ENCODE measurements around the gene FAT1. TPM values are rescaled to one million over a fixed set of nuclear protein-coding genes. Genes with fewer than 3 reads are reported as not detected.

FAT1 gene
- total RNA-seq, 1 experiment from 2014 or later, result 197 TPM

DNA sequence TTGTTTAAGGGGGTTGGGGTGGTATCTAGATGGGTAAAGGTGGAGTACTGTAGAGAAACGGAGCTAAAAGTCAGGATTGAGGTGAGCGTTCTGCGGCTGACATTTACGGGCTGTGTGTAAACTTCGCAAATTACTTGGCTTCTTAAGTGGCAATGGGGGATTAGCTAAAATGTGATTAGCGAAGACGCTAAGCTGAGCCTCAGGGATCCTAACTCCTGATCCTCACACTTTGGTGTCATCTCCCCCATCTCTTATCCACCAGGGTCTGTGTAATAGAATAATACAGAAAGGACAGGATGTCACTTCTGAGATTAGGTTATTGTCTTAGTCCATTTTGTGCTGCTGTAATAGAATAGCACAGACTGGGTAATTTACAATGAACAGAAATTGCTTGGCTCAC, 10.6 kb upstream of the FAT1 start:
- H3K27me3 Mint-ChIP-seq (ENCODE audit: unreplicated experiment), result no peaks in the 10 kb centered on the region
- H3K4me1 Mint-ChIP-seq (ENCODE audit: low read depth, unreplicated experiment), result peaks cover 53% of the 10 kb centered on the region
- DNase-seq, result no peak
- no peaks in the 10 kb centered on the region for H3K9me3 Mint-ChIP-seq (ENCODE audit: low read depth, unreplicated experiment)
- H3K27ac Mint-ChIP-seq (ENCODE audit: unreplicated experiment), result peak overlapping the region; percentile 43
- TF ChIP-seq, protein P1, sequence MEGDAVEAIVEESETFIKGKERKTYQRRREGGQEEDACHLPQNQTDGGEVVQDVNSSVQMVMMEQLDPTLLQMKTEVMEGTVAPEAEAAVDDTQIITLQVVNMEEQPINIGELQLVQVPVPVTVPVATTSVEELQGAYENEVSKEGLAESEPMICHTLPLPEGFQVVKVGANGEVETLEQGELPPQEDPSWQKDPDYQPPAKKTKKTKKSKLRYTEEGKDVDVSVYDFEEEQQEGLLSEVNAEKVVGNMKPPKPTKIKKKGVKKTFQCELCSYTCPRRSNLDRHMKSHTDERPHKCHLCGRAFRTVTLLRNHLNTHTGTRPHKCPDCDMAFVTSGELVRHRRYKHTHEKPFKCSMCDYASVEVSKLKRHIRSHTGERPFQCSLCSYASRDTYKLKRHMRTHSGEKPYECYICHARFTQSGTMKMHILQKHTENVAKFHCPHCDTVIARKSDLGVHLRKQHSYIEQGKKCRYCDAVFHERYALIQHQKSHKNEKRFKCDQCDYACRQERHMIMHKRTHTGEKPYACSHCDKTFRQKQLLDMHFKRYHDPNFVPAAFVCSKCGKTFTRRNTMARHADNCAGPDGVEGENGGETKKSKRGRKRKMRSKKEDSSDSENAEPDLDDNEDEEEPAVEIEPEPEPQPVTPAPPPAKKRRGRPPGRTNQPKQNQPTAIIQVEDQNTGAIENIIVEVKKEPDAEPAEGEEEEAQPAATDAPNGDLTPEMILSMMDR (IDR thresholded peaks at IDR 0.05; ENCODE audit: unreplicated experiment), result no peak
- H3K36me3 Mint-ChIP-seq (ENCODE audit: insufficient read depth, unreplicated experiment), result peaks cover 7% of the 10 kb centered on the region
- CTCF ChIA-PET, result interaction anchor here (1.1 to 1.6 kb wide), 2 partner anchors 30 to 97 kb away, joined by 3 to 4 read pairs; no protein-coding TSS in a partner anchor
- H3K4me3 Mint-ChIP-seq (ENCODE audit: low read depth, unreplicated experiment), result no peak overlapping the region
- BruUV-seq (replicated peaks), result no TSS peak
- intact Hi-C loops (cut with micrococcal nuclease; ENCODE audit: unreplicated experiment), result no loop called here

DNA sequence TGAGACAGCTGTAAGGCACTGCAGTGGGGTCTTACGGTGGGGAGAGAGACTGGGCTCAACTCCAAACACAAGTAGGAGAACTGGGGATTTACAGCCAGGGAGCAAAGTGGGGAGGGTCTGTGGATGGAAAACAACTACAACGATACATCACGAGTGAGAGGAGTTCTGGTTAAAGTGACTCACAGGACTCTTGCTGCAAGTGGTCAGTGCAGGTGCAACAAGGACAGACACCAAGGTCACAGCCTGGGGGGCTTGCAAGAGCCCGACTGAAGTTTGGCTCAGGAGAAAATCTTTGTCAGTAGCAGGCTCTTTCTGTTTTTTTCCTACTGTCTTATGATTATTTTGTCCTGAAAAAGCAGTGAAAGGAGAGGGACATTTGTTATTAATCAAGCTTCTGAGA, 10.1 kb upstream of the FAT1 start:
- no TSS peak for BruUV-seq (replicated peaks)
- Mint-ChIP-seq H3K27ac (ENCODE audit: unreplicated experiment) (peak overlapping the region; percentile 43), H3K27me3 (ENCODE audit: unreplicated experiment) (no peaks in the 10 kb centered on the region), H3K4me3 (ENCODE audit: low read depth, unreplicated experiment) (no peak overlapping the region), H3K4me1 (ENCODE audit: low read depth, unreplicated experiment) (peaks cover 58% of the 10 kb centered on the region), H3K36me3 (ENCODE audit: insufficient read depth, unreplicated experiment) (peaks cover 11% of the 10 kb centered on the region), H3K9me3 (ENCODE audit: low read depth, unreplicated experiment) (no peaks in the 10 kb centered on the region)
- TF ChIP-seq, protein P1 (IDR thresholded peaks at IDR 0.05; ENCODE audit: unreplicated experiment), result no peak
- intact Hi-C loops (cut with micrococcal nuclease; ENCODE audit: unreplicated experiment), result no loop called here
- CTCF ChIA-PET, result interaction anchor here (1.1 kb wide), 1 partner anchor 30 kb away, joined by 4 read pairs; no protein-coding TSS in a partner anchor
- no peak for DNase-seq

DNA sequence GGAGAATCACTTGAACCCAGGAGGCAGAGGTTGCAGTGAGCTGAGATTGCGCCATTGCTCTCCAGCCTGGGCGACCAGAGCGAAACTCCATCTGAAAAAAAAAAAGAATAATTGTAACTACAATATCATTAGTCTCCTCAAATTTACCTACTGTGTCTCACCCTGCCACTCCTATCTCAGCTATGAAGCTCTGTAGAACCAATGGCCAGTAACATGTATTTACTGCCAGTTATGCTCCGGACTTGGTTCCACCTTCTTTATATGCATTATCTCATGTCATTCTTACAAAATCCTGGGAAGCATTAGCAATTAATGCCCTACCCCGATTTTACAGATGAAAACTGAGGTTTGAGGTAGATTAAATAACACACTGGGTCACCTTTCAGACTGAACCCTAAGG, 7.0 kb upstream of the FAT1 start:
- TF ChIP-seq, protein P1 (IDR thresholded peaks at IDR 0.05; ENCODE audit: unreplicated experiment), result no peak
- CTCF ChIA-PET, result no interaction called here
- Mint-ChIP-seq H3K36me3 (ENCODE audit: insufficient read depth, unreplicated experiment) (peaks cover 37% of the 10 kb centered on the region), H3K27ac (ENCODE audit: unreplicated experiment) (no peak overlapping the region), H3K9me3 (ENCODE audit: low read depth, unreplicated experiment) (no peaks in the 10 kb centered on the region), H3K4me1 (ENCODE audit: low read depth, unreplicated experiment) (peaks cover 55% of the 10 kb centered on the region), H3K4me3 (ENCODE audit: low read depth, unreplicated experiment) (no peak overlapping the region), H3K27me3 (ENCODE audit: unreplicated experiment) (no peaks in the 10 kb centered on the region)
- BruUV-seq (replicated peaks), result no TSS peak
- intact Hi-C loops (cut with micrococcal nuclease; ENCODE audit: unreplicated experiment), result no loop called here
- DNase-seq, result no peak

DNA sequence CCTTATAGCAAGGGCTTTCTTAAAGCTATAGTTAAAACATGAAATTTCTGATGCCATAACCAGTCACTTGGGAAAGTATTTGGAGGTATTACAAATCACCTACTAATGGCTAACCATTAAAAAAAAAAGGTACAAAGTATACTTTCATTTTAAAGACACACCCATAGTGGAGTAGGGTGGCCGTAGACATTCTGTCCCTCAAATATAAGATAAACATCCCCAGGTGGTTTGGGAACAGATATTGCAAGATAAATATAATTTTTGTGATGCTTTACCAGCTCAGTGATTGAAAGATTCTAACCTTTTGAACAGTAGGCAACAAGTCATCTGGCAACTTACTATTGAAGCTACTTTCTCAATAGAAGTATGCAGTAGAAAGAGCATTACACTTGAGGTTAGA, 6.2 kb upstream of the FAT1 start:
- no peaks in the 10 kb centered on the region for H3K9me3 Mint-ChIP-seq (ENCODE audit: low read depth, unreplicated experiment)
- DNase-seq, result no peak
- H3K27ac Mint-ChIP-seq (ENCODE audit: unreplicated experiment), result no peak overlapping the region
- peaks cover 40% of the 10 kb centered on the region for H3K36me3 Mint-ChIP-seq (ENCODE audit: insufficient read depth, unreplicated experiment)
- no peak overlapping the region for H3K4me3 Mint-ChIP-seq (ENCODE audit: low read depth, unreplicated experiment)
- BruUV-seq (replicated peaks), result no TSS peak
- TF ChIP-seq, protein P1 (IDR thresholded peaks at IDR 0.05; ENCODE audit: unreplicated experiment), result no peak
- H3K27me3 Mint-ChIP-seq (ENCODE audit: unreplicated experiment), result no peaks in the 10 kb centered on the region
- H3K4me1 Mint-ChIP-seq (ENCODE audit: low read depth, unreplicated experiment), result peaks cover 51% of the 10 kb centered on the region
- CTCF ChIA-PET, result no interaction called here
- intact Hi-C loops (cut with micrococcal nuclease; ENCODE audit: unreplicated experiment), result loop anchor here (2.0 to 5.0 kb wide), 4 partner anchors 35 to 872 kb away; no protein-coding TSS in a partner anchor
